Activated T-helper 2 cell treated with anti-CD3 and anti-CD28 coated beads, Interferon-gamma antibody, Interleukin-2, Interleukin-4, amounts not matched to agents 10 μg/mL and 5 μg/mL and 100 μg/mL, durations not matched to agents 14 hours and 24 hours and 36 hours (primary cell): ENCODE results near the gene TMEM144. TPM values are rescaled to one million over a fixed set of nuclear protein-coding genes. Genes with fewer than 3 reads are reported as not detected.

Experiments
- DNase-seq: peaks from one replicate; pipeline ENCODE4 v3.0.0; 2021; ENCODE audit warnings: low spot score
- H3K27ac Mint-ChIP-seq: one replicate; pipeline ENCODE4 v1.8.0; 2021; ENCODE audit warnings: mixed read lengths
- H3K27me3 Mint-ChIP-seq: one replicate; pipeline ENCODE4 v1.8.0; 2021; ENCODE audit warnings: low read depth, mixed read lengths
- H3K36me3 Mint-ChIP-seq: one replicate; pipeline ENCODE4 v1.8.0; 2021; ENCODE audit warnings: low read depth, mixed read lengths
- H3K4me1 Mint-ChIP-seq: one replicate; pipeline ENCODE4 v1.8.0; 2021; ENCODE audit warnings: low read depth, mixed read lengths
- H3K4me3 Mint-ChIP-seq: one replicate; pipeline ENCODE4 v1.8.0; 2021; ENCODE audit warnings: low read depth, mild to moderate bottlenecking, moderate library complexity, mixed read lengths
- H3K9me3 Mint-ChIP-seq: one replicate; pipeline ENCODE4 v1.8.0; 2021; ENCODE audit warnings: mixed read lengths
- intact Hi-C: fragments of 100-400 bp; cut with micrococcal nuclease; formaldehyde crosslinking; loops from one replicate; pipeline ENCODE4 v1.15.1; 2023
- total RNA-seq: library from RNA; stranded (reverse); gene quantifications from 2 replicates; pipeline ENCODE4 v1.2.3, GENCODE V29; 2022

TMEM144 gene
- total RNA-seq, 1 donor from 2014 or later, result 0.16 TPM

DNA sequence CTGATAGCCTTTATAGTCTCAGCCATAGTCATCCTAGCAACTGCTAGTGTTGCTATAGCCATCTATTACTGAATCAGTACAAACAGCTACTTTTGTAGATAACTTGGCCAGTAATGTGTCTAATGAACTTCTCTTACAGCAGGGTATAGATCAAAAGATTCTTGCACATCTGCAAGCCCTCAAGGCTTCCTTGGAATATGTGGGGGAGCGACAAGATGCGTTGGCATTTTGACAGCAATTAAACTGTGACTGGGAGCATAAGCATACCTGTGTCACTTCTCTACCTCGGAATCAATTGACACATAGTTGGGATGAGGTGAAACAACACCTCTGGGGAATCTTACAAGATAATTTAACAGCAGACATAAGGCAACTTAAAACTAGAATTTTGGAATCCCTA is 87.6 kb downstream of the TMEM144 start:
- Mint-ChIP-seq H3K4me3 (no peak overlapping the region), H3K4me1 (no peaks in the 10 kb centered on the region), H3K27ac (no peak overlapping the region), H3K36me3 (no peaks in the 10 kb centered on the region), H3K27me3 (no peaks in the 10 kb centered on the region), H3K9me3 (no peaks in the 10 kb centered on the region)
- DNase-seq, result no peak
- intact Hi-C loops, result no loop called here

DNA sequence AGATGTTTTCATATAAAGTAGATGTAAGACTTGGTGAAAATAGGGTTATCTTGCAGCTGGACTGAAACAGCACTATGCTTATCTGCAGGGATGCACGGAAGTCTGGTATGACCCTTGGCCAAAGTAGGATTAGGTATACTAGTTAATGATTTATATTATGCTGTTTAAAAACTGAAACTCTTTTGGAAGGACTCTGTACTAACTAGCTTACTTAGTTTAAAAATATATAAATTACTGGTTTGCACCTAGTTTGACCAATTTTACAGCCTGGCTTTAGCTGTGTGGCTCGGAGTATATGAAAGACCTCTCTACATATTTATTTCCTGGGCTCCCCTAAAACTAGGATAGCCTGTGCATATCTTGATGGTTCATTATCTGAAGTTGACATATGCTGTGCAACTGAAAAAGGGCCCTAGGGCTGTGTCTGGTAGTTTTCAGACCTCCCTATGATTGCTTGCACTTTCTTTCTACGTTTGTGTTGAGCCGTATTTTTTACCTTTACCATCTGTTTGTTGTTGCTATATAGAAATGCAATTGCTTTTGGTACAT is 89.2 kb downstream of the TMEM144 start:
- DNase-seq, result no peak
- Mint-ChIP-seq H3K27me3 (no peaks in the 10 kb centered on the region), H3K36me3 (no peaks in the 10 kb centered on the region), H3K9me3 (no peaks in the 10 kb centered on the region), H3K27ac (no peak overlapping the region), H3K4me1 (no peaks in the 10 kb centered on the region), H3K4me3 (no peak overlapping the region)
- intact Hi-C loops, result no loop called here

DNA sequence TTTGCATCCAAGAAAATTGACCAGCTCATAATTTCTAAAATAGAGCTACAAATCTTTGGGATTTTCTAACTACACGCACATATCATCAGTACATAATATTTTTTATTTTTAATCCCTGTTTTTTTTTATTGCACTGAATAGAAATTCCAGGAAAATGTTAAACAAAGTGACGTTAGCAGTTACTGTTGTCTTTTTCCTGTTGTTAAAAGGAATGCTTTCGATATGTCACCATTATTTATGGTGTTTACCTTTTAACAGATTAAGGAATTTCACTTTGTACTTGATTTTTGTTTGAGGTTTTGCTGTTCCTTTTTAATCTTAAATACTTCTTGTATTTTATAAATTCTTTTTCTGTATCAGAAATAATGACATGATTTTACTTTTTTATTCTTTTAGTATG is 89.7 kb downstream of the TMEM144 start:
- no peaks in the 10 kb centered on the region for H3K36me3 Mint-ChIP-seq
- intact Hi-C loops, result no loop called here
- no peak overlapping the region for H3K27ac Mint-ChIP-seq
- no peak for DNase-seq
- H3K4me3 Mint-ChIP-seq, result no peak overlapping the region
- no peaks in the 10 kb centered on the region for H3K9me3 Mint-ChIP-seq
- no peaks in the 10 kb centered on the region for H3K27me3 Mint-ChIP-seq
- no peaks in the 10 kb centered on the region for H3K4me1 Mint-ChIP-seq

DNA sequence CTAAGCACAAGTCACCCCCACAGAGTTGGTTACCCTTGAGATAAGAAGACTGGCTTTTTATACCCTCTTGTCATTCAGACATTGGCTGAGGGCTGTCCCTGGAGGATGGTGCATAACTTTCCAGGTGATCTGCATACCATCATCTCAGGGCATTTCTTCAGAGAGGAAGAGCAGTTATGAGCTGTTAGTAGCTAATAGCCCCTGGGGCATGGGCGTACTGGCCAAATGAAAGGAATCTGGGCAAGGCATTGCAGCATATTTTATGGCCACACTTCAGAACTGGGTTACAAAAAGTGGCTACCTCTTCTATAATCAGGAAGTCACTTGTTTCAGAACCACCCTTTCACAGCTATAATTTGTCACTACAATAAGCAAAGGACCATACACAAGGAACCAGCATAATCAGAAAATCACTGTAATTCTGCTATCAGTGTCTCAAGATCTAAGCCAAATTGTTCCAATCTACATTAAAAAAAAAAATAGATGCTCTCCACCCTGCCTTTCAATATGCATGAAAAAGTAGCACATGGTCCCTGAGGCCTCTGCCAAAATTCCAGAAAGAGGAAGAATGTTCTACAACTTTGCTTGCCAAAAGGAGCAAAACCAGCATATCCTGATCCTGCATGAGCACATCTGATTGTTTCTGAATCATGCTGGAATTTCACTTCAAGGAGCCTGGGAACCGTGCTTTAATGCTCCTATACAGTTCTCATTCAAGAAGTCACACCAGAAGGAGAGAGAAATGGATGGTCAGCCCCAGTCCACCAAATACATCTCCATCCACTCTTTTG is 92.0 kb downstream of the TMEM144 start:
- Mint-ChIP-seq H3K4me3 (no peak overlapping the region), H3K4me1 (no peaks in the 10 kb centered on the region), H3K27ac (no peak overlapping the region), H3K9me3 (no peaks in the 10 kb centered on the region), H3K27me3 (no peaks in the 10 kb centered on the region), H3K36me3 (no peaks in the 10 kb centered on the region)
- intact Hi-C loops, result no loop called here
- no peak for DNase-seq

DNA sequence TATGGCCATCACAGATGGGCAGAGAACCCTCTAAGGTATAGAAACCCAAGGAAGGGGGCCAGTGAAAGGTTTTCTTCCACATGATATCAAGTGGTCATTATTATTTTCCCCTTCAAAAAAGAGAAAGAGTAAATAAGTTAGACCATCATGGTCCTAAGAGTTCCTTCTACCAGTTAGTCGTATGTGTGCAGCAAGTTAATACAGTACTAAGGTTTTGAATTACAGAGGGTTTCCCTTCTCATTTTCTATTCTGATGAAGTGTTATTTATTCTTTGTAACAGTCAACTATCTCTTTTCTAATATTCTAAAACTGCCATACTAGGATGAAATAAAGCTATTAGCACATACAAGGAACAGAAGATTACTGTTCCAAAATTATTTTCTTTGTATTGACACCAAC is 94.4 kb downstream of the TMEM144 start:
- intact Hi-C loops, result no loop called here
- Mint-ChIP-seq H3K9me3 (no peaks in the 10 kb centered on the region), H3K27me3 (no peaks in the 10 kb centered on the region)

More for the DNA sequence above, 94.4 kb downstream of the TMEM144 start:
- H3K27ac Mint-ChIP-seq, result no peak overlapping the region
- no peak overlapping the region for H3K4me3 Mint-ChIP-seq
- DNase-seq, result no peak
- H3K36me3 Mint-ChIP-seq, result no peaks in the 10 kb centered on the region
- no peaks in the 10 kb centered on the region for H3K4me1 Mint-ChIP-seq

Other genes with a start within 250 kb of the TMEM144 start
- not detected in 2 replicates for gene GASK1B, start 37.5 kb upstream of the TMEM144 start, total RNA-seq